Measurements from ENCODE around the gene EDRF1. TPM values are rescaled to one million over a fixed set of nuclear protein-coding genes. Genes with fewer than 3 reads are reported as not detected.

Gene EDRF1
- total and polyA plus RNA-seq, 2 of the 8 experiments (the other 6 are each of a cell fraction or from before 2014, with no cell fraction given): 19.9 to 37.8 TPM

DNA sequence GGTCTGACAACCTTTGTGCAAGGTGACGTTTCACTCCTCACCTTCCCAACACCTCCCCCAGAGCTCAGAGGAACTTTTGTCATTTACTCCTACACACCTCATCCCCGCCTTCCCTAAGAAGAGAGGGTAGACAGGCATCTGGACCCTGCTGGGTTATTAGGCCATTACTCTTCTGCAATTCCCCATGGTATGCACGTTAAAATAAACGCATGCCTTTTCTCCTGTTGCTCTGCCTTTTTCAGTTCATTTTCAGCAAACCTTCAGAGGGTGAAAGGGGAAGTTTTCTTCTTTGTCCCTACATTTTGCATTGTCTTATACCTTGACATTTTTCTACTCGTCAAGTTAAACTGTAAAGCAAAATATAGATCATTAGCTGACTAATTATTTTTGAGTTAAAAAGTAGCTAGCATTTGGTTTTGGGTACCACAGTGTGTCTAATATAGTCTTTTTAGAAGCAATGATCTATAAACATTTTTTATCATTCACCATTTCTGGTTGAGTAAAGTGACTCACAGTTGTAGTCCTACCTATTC is 10.5 kb upstream of the EDRF1 start:
- H3K9ac ChIP-seq (replicated peaks in 1 of 4; ENCODE audit: extremely low read depth in 1 of 4, low read depth in 3 of 4, low read length in 3 of 4): no peak overlapping the region
- H3K23me2 ChIP-seq (ENCODE audit: low read depth, low read length): no peaks in the 10 kb centered on the region
- H4K8ac ChIP-seq (ENCODE audit: extremely low read depth, insufficient read depth, low read length): no peak overlapping the region
- no peak overlapping the region for H2BK120ac ChIP-seq (replicated peaks; ENCODE audit: low read depth, low read length)
- H3K27ac ChIP-seq (ENCODE audit: low read depth, low read length): no peak overlapping the region
- H3K9me3 ChIP-seq (ENCODE audit: insufficient read depth in 2 of 2, low read depth in 1 of 2, low read length in 1 of 2): no peaks in the 10 kb centered on the region
- whole genome bisulfite sequencing, 2 experiments (ENCODE audit: extremely low coverage in 1 of 2, insufficient coverage in 1 of 2, insufficient read length in 1 of 2, insufficient replicate concordance in 2 of 2, low coverage in 1 of 2, low lambda C conversion rate in 2 of 2, missing lambda C conversion rate in 1 of 2): 74% methylated on average over 5 of the region's 5 CpGs; no CpG with 5 or more reads in 1 of the 2 experiments
- H3K79me2 ChIP-seq (ENCODE audit: control insufficient read depth in 1 of 2, insufficient read depth in 2 of 2, low read length in 2 of 2): no peaks in the 10 kb centered on the region
- no peaks in the 10 kb centered on the region; a peak in 1 of 7 replicates for H3K27me3 ChIP-seq (replicated peaks in 1 of 4; ENCODE audit: control insufficient read depth in 3 of 4, extremely low read depth in 1 of 4, insufficient read depth in 3 of 4, low read length in 3 of 4)
- no peak for DNase-seq (ENCODE audit: low read depth in 1 of 2, low spot score in 2 of 2)
- FAIRE-seq: no peak
- H4K20me1 ChIP-seq (replicated peaks in 1 of 2; ENCODE audit: control insufficient read depth in 1 of 2, insufficient read depth in 2 of 2, low read length in 2 of 2): no peaks in the 10 kb centered on the region
- no peak for TF ChIP-seq HDAC6 (IDR thresholded peaks at IDR 0.05; ENCODE audit: low read depth, low read length)
- TF ChIP-seq KDM4A (IDR thresholded peaks at IDR 0.05; ENCODE audit: low read depth, low read length, severe bottlenecking): no peak
- no peak for TF ChIP-seq TBP (IDR thresholded peaks at IDR 0.05; ENCODE audit: low read depth, low read length)
- TF ChIP-seq HDAC2 (IDR thresholded peaks at IDR 0.05; ENCODE audit: borderline replicate concordance in 1 of 2, low read depth in 2 of 2, low read length in 2 of 2): no peak
- no peak for TF ChIP-seq TEAD4 (IDR thresholded peaks at IDR 0.05; ENCODE audit: low read depth, low read length)
- no peak overlapping the region for H3K56ac ChIP-seq (replicated peaks; ENCODE audit: insufficient read length, low read depth, low read length)
- H4K91ac ChIP-seq (replicated peaks; ENCODE audit: insufficient read length, low read length): no peak overlapping the region
- no peak overlapping the region for H3K23ac ChIP-seq (ENCODE audit: insufficient read length)
- no peak overlapping the region for H3K4ac ChIP-seq (replicated peaks; ENCODE audit: insufficient read length, low read depth, low read length)
- H3K4me3 ChIP-seq (ENCODE audit: extremely low read depth in 1 of 4, insufficient read depth in 2 of 4, low read depth in 3 of 4, low read length in 4 of 4): no peak overlapping the region
- POLR2A ChIA-PET (ENCODE audit: partially characterized antibody): interaction anchor here (1.2 to 1.7 kb wide), 2 partner anchors 10 kb away, joined by 4 read pairs; partner anchors contain the start of gene EDRF1
- H3K36me3 ChIP-seq (ENCODE audit: control insufficient read depth in 2 of 4, insufficient read depth in 4 of 4, low read length in 3 of 4): no peaks in the 10 kb centered on the region
- H2BK20ac ChIP-seq (ENCODE audit: low read length): no peak overlapping the region
- H3K18ac ChIP-seq (ENCODE audit: extremely low read depth, low read length): no peak overlapping the region
- no peak overlapping the region for H2BK5ac ChIP-seq (ENCODE audit: low read depth, low read length)
- H4K5ac ChIP-seq (ENCODE audit: insufficient read length, low read depth, low read length): no peak overlapping the region
- H2AFZ ChIP-seq (ENCODE audit: low read length): no peak overlapping the region
- H3K4me2 ChIP-seq (ENCODE audit: insufficient read depth in 1 of 2, low read depth in 2 of 2, low read length in 2 of 2): no peak overlapping the region
- H3K14ac ChIP-seq (ENCODE audit: insufficient read length): no peak overlapping the region
- no peaks in the 10 kb centered on the region for H3K79me1 ChIP-seq (ENCODE audit: low read depth, low read length)
- CTCF ChIA-PET (ENCODE audit: partially characterized antibody): no interaction called here
- H2BK12ac ChIP-seq (ENCODE audit: low read depth, low read length): no peak overlapping the region
- H3K4me1 ChIP-seq (replicated peaks in 1 of 4; ENCODE audit: control insufficient read depth in 3 of 4, insufficient read depth in 4 of 4, low read length in 3 of 4): peaks cover 0 to 3% (median 0%) of the 10 kb centered on the region in 4 experiments; a peak in 1 of 7 replicates
- H2AK5ac ChIP-seq (ENCODE audit: low read depth, low read length): no peak overlapping the region
- H2BK15ac ChIP-seq (ENCODE audit: low read length): no peak overlapping the region
